Activated CD4-positive, alpha-beta memory T cell treated with anti-CD3 and anti-CD28 coated beads for 36 hours (primary cell): ENCODE results near the gene HDDC3. TPM values are rescaled to one million over a fixed set of nuclear protein-coding genes. Genes with fewer than 3 reads are reported as not detected.
"Not testable (repeated sequence)": the region's sequence is repeated elsewhere in the genome, so short reads cannot be mapped to it uniquely, and the experiment has no call there.

Experiments used
- CTCF ChIA-PET: fragments of 350-600 bp; sonication (Branson Sonifier 250); formaldehyde crosslinking; loops from one replicate; lab custom pipeline; 2021; ENCODE audit warnings: antibody characterized with exemption, inconsistent platforms; lab: Charles Lee
- POLR2A ChIA-PET: fragments of 350-600 bp; sonication (Branson Sonifier 250); formaldehyde crosslinking; loops from one replicate; lab custom pipeline; 2021; ENCODE audit warnings: antibody characterized with exemption; lab: Charles Lee
- DNase-seq: peaks from one replicate; pipeline ENCODE4 v3.0.0-alpha.2; 2020
- H3K27ac Mint-ChIP-seq: one replicate; pipeline ENCODE4 v1.8.0; 2021; ENCODE audit warnings: mixed read lengths
- H3K27me3 Mint-ChIP-seq: one replicate; pipeline ENCODE4 v1.8.0; 2021; ENCODE audit warnings: mixed read lengths
- H3K36me3 Mint-ChIP-seq: one replicate; pipeline ENCODE4 v1.8.0; 2021; ENCODE audit warnings: mixed read lengths
- H3K4me1 Mint-ChIP-seq: one replicate; pipeline ENCODE4 v1.8.0; 2021; ENCODE audit warnings: low read depth, mixed read lengths
- H3K4me3 Mint-ChIP-seq: one replicate; pipeline ENCODE4 v1.8.0; 2021; ENCODE audit warnings: mild to moderate bottlenecking, mixed read lengths
- H3K9me3 Mint-ChIP-seq: one replicate; pipeline ENCODE4 v1.8.0; 2021; ENCODE audit warnings: mixed read lengths
- intact Hi-C: fragments of 100-400 bp; cut with micrococcal nuclease; formaldehyde crosslinking; loops from one replicate; pipeline ENCODE4 v1.15.1; 2023
- total RNA-seq, 2 experiments: library from RNA; stranded (reverse); gene quantifications; one replicate each; pipeline ENCODE4 v1.2.3, GENCODE V29; 2021

The HDDC3 gene
- total RNA-seq, 2 experiments from 2014 or later = 45.0 to 45.8 TPM

DNA sequence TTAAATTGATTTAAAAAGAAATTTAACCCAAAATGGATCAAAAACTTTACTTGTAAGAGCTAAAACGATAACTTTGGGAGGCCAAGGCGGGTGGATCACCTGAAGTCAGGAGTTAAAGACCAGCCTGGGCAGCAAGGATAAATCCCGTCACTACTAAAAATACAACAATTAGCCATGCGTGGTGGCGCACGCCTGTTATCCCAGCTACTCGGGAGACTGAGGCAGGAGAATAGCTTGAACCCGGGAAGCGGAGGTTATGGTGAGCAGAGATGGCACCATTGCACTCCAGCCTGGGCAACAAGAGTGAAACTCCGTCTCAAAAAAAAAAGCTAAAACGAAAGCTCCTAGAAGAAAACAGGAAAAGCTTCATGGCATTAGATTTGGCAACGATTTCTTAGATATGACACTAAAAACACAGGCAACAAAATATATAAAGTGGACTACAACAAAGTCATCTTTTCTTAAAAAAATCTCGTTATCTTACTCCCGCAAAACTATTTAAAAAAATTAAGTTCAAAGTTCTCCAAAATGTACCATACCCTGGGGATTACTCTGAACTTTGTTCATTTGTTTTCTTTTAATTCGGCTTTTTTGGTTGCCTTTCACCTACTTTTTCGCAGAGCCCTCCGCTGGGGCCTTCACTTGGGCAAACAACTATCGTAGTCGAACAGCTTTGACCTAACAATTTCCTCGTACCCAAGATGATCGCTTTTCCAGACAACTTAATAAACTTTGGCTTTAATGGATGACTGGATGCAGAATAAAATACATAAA is 2.9 kb downstream of the HDDC3 start:
- Mint-ChIP-seq H3K27ac (peak overlapping the region; percentile 100), H3K9me3 (no peaks in the 10 kb centered on the region), H3K36me3 (peaks cover 4% of the 10 kb centered on the region), H3K27me3 (no peaks in the 10 kb centered on the region), H3K4me3 (peak overlapping the region; percentile 99), H3K4me1 (peaks cover 36% of the 10 kb centered on the region)
- no peak for DNase-seq
- intact Hi-C loops = loop anchor here (1.0 to 10.0 kb wide), 9 partner anchors 57 to 1035 kb away; partner anchors contain the start of genes AP3S2, CIB1, GDPGP1 and IQGAP1
- CTCF ChIA-PET = interaction anchor here (0.6 to 9.4 kb wide), 12 partner anchors 25 to 701 kb away, joined by 3 to 231 read pairs (median 4); partner anchors contain the start of genes FES, MAN2A2 and RCCD1
- POLR2A ChIA-PET = interaction anchor here (0.6 to 7.7 kb wide), 6 partner anchors 25 to 564 kb away, joined by 3 to 82 read pairs (median 4); partner anchors contain the start of genes BLM, MAN2A2 and RCCD1

DNA sequence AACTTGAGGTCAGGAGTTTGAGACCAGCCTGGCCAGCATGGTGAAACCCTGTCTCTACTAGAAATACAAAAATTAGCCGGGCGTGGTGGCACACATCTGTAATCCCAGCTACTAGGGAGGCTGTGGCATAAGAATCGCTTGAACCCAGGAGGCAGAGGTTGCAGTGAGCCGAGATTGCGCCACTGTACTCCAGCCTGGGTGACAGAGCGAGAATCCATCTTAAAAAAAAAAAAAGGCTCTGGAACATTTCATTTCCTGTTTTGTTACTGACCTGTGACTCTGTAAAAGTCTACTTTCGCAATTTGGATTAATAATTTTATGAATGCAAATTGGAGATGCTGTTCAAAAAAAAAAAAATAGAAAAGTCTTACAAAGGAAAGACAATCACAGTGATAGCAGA is 4.2 kb downstream of the HDDC3 start:
- H3K4me1 Mint-ChIP-seq = peaks cover 44% of the 10 kb centered on the region
- H3K27ac Mint-ChIP-seq, H3K27me3 Mint-ChIP-seq, DNase-seq, POLR2A ChIA-PET, H3K36me3 Mint-ChIP-seq, H3K9me3 Mint-ChIP-seq, CTCF ChIA-PET, intact Hi-C loops, H3K4me3 Mint-ChIP-seq: not testable (repeated sequence)

DNA sequence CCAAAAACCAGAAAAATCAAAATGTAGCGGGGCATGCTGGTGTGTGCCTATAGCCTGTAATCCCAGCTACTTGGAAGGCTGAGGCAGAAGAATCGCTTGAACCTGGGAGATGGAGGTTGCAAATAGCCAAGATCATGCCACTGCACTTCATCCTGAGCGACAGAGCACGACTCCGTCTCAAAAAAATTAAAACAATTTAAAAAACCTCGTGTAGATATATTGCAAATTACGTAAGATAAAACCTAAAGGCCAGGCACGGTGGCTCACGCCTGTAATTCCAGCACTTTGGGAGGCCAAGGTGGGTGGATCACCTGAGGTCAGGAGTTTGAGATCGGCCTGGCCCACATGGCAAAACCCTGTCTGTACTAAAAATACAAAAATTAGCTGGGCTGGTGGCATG is 5.6 kb downstream of the HDDC3 start:
- H3K4me3 Mint-ChIP-seq, H3K27me3 Mint-ChIP-seq, DNase-seq, H3K9me3 Mint-ChIP-seq, intact Hi-C loops, H3K27ac Mint-ChIP-seq: not testable (repeated sequence)
- peaks cover 14% of the 10 kb centered on the region for H3K36me3 Mint-ChIP-seq
- ChIA-PET CTCF (interaction anchor here (0.8 kb wide), 1 partner anchor 40 kb away, joined by 4 read pairs; no protein-coding TSS in a partner anchor), POLR2A (interaction anchor here (0.7 kb wide), 1 partner anchor 96 kb away, joined by 7 read pairs; no protein-coding TSS in a partner anchor)
- H3K4me1 Mint-ChIP-seq = peaks cover 52% of the 10 kb centered on the region

DNA sequence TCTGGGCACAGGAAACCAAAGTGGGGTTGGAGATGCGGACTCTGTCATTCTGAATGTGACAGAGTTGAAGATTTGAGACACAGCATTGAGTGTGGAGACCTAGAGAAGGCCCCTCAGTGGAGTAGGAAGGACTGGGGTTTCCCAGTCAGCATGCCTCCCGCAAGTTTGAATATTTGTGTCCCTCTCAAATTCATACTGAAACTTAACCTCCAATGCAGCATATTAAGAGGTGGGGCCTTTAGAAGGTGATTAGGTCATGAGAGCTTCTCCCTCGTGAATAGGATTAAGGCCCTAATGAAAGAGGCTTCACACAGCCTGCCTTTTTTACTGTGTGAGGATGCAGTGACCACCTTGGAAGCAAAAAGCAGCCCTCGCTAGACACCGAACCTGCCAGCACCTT is 8.0 kb downstream of the HDDC3 start:
- H3K4me3 Mint-ChIP-seq = no peak overlapping the region
- H3K36me3 Mint-ChIP-seq = peaks cover 31% of the 10 kb centered on the region
- intact Hi-C loops = no loop called here
- peak; percentile 61 for DNase-seq
- peaks cover 35% of the 10 kb centered on the region for H3K4me1 Mint-ChIP-seq
- peak overlapping the region; percentile 62 for H3K27ac Mint-ChIP-seq
- no peaks in the 10 kb centered on the region for H3K9me3 Mint-ChIP-seq
- H3K27me3 Mint-ChIP-seq = no peaks in the 10 kb centered on the region
- ChIA-PET CTCF (interaction anchor here (3.6 to 6.3 kb wide), 2 partner anchors 9 to 22 kb away, joined by 19 to 70 read pairs; partner anchors contain the start of genes HDDC3, MAN2A2 and UNC45A), POLR2A (interaction anchor here (1.7 kb wide), 1 partner anchor 11 kb away, joined by 4 read pairs; the partner anchor contains the start of gene UNC45A)

DNA sequence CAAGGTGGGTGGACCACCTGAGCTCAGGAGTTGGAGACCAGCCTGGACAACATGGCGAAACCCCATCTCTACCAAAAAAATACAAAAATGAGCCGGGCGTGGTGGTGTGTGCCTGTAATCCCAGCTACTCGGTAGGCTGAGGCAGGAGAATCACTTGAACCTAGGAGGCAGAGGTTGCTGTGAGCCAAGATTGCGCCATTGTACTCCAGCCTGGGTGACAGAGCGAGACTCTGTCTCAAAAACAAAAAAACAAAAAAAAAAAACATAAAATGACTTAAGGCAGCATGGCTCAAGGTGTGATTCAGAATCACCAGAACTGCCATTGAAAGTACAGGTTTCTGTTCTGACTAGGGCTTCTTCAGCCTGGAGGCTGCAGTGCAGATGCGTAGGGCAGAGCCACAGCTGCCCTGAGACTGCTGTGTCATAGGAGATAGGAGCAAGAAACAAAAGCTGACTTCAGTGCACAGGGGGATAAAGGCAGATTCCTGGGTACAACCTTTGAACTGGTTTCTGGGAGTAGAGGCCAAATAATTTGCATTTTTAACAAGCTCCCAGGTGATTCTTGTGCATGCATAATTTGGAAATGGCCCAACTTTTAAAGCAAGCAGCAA is 9.5 kb downstream of the HDDC3 start:
- ChIA-PET POLR2A (interaction anchor here (0.6 to 1.9 kb wide), 4 partner anchors 9 to 83 kb away, joined by 3 to 12 read pairs (median 8); partner anchors contain the start of genes HDDC3, MAN2A2 and UNC45A), CTCF (interaction anchor here (1.1 to 6.3 kb wide), 3 partner anchors 10 to 275 kb away, joined by 3 to 70 read pairs (median 19); partner anchors contain the start of genes HDDC3, MAN2A2 and UNC45A)
- intact Hi-C loops = loop anchor here (1.0 kb wide), 2 partner anchors 11 to 21 kb away; no protein-coding TSS in a partner anchor
- H3K4me3 Mint-ChIP-seq, H3K9me3 Mint-ChIP-seq, H3K27me3 Mint-ChIP-seq: not testable (repeated sequence)
- H3K27ac Mint-ChIP-seq = peak overlapping the region; percentile 79
- peak; percentile 74 for DNase-seq
- H3K36me3 Mint-ChIP-seq = peaks cover 41% of the 10 kb centered on the region
- peaks cover 28% of the 10 kb centered on the region for H3K4me1 Mint-ChIP-seq

DNA sequence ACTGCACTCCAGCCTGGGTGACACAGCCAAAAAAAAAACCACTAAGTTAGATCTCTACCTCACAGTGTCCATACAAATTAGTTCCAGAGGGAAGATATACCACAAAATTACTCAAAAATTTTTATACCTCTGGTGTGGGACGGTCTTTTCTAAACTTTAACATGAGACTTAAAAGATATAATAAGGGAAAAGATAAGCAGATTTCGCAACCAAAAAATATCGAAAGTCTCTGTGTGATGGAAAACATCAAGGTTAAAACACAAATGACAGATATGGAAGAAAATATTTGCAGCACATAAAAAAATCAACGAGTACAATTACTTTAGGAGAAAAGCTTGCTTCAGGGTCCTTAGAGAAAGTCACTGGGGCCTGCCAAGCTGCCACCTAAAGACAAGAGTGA is 10.5 kb downstream of the HDDC3 start:
- H3K4me3 Mint-ChIP-seq = no peak overlapping the region
- ChIA-PET POLR2A (interaction anchor here (1.9 kb wide), 1 partner anchor 19 kb away, joined by 12 read pairs; the partner anchor contains the start of gene MAN2A2), CTCF (interaction anchor here (1.1 to 6.3 kb wide), 3 partner anchors 11 to 602 kb away, joined by 3 to 70 read pairs (median 19); partner anchors contain the start of genes HDDC3, MAN2A2 and UNC45A)
- H3K36me3 Mint-ChIP-seq = peaks cover 47% of the 10 kb centered on the region
- intact Hi-C loops = no loop called here
- peak overlapping the region; percentile 79 for H3K27ac Mint-ChIP-seq
- H3K27me3 Mint-ChIP-seq = no peaks in the 10 kb centered on the region
- no peak for DNase-seq
- peaks cover 28% of the 10 kb centered on the region for H3K4me1 Mint-ChIP-seq
- no peaks in the 10 kb centered on the region for H3K9me3 Mint-ChIP-seq

DNA sequence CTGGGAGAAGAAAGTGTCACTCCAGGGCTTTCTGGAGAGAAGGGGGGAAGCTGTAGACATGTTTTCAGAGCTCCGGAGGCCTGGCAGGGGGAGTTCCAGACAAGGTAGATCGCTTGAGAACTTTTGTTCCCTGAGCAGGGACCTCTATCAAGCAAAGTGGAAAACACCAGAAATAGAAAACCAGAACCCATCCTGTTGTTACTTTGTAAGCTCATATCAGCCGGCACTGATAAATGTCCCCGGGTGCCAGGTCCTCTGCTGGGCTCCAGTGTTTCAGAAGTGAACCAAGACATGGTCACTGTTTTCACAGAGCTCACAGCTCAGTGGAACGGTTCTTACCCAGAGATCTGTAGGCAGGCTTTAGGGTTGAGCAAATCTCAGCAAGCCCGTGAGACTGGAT is 13.5 kb downstream of the HDDC3 start:
- H3K36me3 Mint-ChIP-seq = peaks cover 62% of the 10 kb centered on the region
- ChIA-PET CTCF (interaction anchor here (0.8 kb wide), 1 partner anchor 13 kb away, joined by 3 read pairs; the partner anchor contains the start of gene HDDC3), POLR2A (no interaction called here)

DNA sequence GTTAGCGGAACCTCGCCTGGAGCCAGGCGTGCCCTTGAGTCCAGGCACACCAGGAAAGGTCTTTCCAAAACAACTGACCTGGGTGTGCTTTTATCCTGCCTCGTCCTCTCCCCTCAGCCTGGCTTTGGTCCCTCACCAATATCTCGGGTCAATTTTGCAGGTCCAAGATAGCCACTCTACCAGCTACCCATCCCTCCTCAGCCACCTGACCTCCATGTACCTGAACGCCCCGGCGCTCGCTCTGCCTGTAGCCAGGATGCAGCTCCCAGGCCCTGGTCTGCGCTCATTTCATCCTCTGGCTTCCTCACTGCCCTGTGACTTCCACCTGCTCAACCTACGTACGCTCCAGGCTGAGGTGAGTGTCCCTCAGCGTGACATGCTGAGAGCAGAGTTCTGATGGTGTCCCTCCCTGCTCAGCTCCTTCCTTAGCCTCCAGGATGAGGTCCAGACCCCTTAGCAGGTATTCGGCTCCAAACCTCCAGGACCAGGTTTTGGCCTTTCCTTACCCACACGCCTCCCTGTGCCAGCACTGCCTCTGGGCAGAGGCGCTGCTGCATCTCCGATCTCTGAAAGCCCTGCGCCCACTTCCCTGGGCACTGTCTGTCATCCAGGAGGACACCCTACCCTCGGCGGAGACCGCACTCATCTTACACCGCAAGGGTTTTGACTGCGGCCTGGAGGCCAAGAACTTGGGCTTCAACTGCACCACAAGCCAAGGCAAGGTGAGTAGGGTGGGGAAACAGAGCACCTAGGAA is 14.1 kb downstream of the HDDC3 start:
- Mint-ChIP-seq H3K4me3 (no peak overlapping the region), H3K4me1 (peaks cover 13% of the 10 kb centered on the region), H3K36me3 (peaks cover 64% of the 10 kb centered on the region), H3K27me3 (no peaks in the 10 kb centered on the region), H3K27ac (no peak overlapping the region), H3K9me3 (no peaks in the 10 kb centered on the region)
- ChIA-PET POLR2A (no interaction called here), CTCF (interaction anchor here (0.8 to 1.0 kb wide), 2 partner anchors 13 to 14 kb away, joined by 3 to 4 read pairs; partner anchors contain the start of gene HDDC3)
- intact Hi-C loops = no loop called here
- no peak for DNase-seq

More for the DNA sequence above, 13.5 kb downstream of the HDDC3 start:
- Mint-ChIP-seq H3K27me3 (no peaks in the 10 kb centered on the region), H3K27ac (no peak overlapping the region), H3K4me1 (peaks cover 19% of the 10 kb centered on the region), H3K4me3 (no peak overlapping the region), H3K9me3 (no peaks in the 10 kb centered on the region)
- intact Hi-C loops = no loop called here
- no peak for DNase-seq

DNA sequence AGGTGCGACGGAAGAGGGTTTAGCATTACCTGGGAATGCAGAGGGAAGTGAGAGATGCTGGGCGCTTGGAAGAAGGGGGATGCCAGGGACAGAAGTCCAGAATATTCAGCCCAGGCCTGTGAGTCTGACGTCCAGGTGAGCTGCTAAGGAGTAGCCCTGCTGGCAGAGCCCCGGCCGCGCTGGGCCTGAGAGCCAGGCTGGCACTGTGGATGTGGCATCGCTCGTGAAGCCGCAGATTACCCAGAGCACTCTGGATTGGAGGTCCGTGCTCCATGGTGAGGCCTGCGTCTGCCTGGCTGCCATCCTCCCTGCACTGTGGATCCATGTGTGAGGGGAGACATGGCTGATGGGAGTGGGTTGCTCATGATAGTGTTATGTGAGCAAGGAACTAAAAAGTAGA is 14.8 kb downstream of the HDDC3 start:
- CTCF ChIA-PET = interaction anchor here (1.0 to 1.3 kb wide), 2 partner anchors 14 to 15 kb away, joined by 3 to 4 read pairs; partner anchors contain the start of genes HDDC3 and MAN2A2
- Mint-ChIP-seq H3K4me3 (no peak overlapping the region), H3K9me3 (no peaks in the 10 kb centered on the region), H3K27me3 (no peaks in the 10 kb centered on the region), H3K36me3 (peaks cover 69% of the 10 kb centered on the region), H3K27ac (no peak overlapping the region), H3K4me1 (peaks cover 7% of the 10 kb centered on the region)
- POLR2A ChIA-PET = no interaction called here
- DNase-seq = no peak
- intact Hi-C loops = no loop called here

DNA sequence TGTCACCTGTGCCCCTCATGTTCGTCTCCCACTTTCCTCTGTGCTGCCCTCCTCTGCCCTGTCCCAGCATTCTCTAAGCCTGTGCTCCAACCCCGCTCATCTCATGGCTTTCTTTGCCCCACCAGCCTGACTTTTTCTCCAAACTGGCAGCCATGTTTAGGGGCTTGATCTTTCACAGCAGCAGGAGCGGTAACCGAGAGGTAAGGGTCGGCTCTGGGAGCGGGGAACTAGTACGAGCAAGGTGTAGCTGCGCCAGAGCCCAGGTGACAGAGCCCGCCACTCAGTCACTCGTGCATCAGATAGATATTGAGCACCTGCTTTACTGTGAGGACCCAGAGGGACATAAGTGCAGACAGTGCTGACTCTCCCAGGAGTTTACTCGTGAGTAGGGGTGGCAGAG is 15.9 kb downstream of the HDDC3 start:
- CTCF ChIA-PET = interaction anchor here (1.3 kb wide), 1 partner anchor 14 kb away, joined by 3 read pairs; the partner anchor contains the start of gene MAN2A2
- H3K27ac Mint-ChIP-seq = no peak overlapping the region

More for the DNA sequence above, 15.9 kb downstream of the HDDC3 start:
- Mint-ChIP-seq H3K27me3 (no peaks in the 10 kb centered on the region), H3K4me3 (no peak overlapping the region), H3K9me3 (no peaks in the 10 kb centered on the region), H3K4me1 (no peaks in the 10 kb centered on the region), H3K36me3 (peaks cover 65% of the 10 kb centered on the region)
- POLR2A ChIA-PET = no interaction called here
- intact Hi-C loops = no loop called here
- no peak for DNase-seq
